Esophagus squamous epithelium (tissue), 5 donors: ENCODE results near the gene TMEM266. TPM values are rescaled to one million over a fixed set of nuclear protein-coding genes. Genes with fewer than 3 reads are reported as not detected.

Source experiments
- DNase-seq: peaks from one replicate; lab custom pipeline; 2025; lab: John Stamatoyannopoulos, UW
- H3K27ac ChIP-seq, 4 donors: fragments of 200-600 bp; sonication (generic); one replicate each; pipeline ENCODE4 v1.5.1; 2016 to 2019; ENCODE audit warnings: mild to moderate bottlenecking in 1 of 4
- H3K27me3 ChIP-seq, 4 donors: fragments of 200-600 bp; sonication (generic); 1 replicate in 3 of 4; 2 replicates in 1 of 4; pipeline versions ENCODE4 v1.5.1 to v1.6.0; 2017 to 2021; ENCODE audit warnings: antibody characterized with exemption in 1 of 4
- H3K36me3 ChIP-seq, 3 donors: fragments of 200-600 bp; sonication (generic); one replicate each; pipeline ENCODE4 v1.5.1; 2016 to 2019
- H3K4me1 ChIP-seq, 3 donors: fragments of 200-600 bp; sonication (generic); one replicate each; pipeline ENCODE4 v1.5.1; 2017 to 2019
- H3K4me3 ChIP-seq, 4 donors: fragments of 200-600 bp; sonication (generic); 1 replicate in 3 of 4; 2 replicates in 1 of 4; pipeline ENCODE4 v1.5.1; 2016 to 2019; ENCODE audit warnings: mild to moderate bottlenecking in 2 of 4, moderate library complexity in 1 of 4
- H3K9me3 ChIP-seq, 3 donors: fragments of 200-600 bp; sonication (generic); one replicate each; pipeline ENCODE4 v1.5.1; 2016 to 2019
- POLR2A ChIP-seq, 4 donors: fragments of 450-650 bp; IDR thresholded peaks; one replicate each; pipeline ENCODE4 v1.6.1; 2017; ENCODE audit warnings: antibody characterized with exemption in 4 of 4, mild to moderate bottlenecking in 4 of 4, moderate library complexity in 3 of 4
- WGBS, 2 donors: methylation state at CpG; one replicate each; pipeline ENCODE4 v1.1.5; 2018; 5-methylcytosine and 5-hydroxymethylcytosine counted together
- intact Hi-C: fragments of 100-400 bp; cut with DNase I; formaldehyde crosslinking; loops from one replicate; pipeline ENCODE4 v1.15.0; 2022
- total RNA-seq, 4 donors: library from RNA; depleted of rRNA; stranded (reverse); fragments of >200 nt; gene quantifications; one replicate each; pipeline ENCODE4 v1.1.0, GENCODE V29; 2016
- TF ChIP-seq, protein P1 (sequence below), 6 experiments: fragments of 450-650 bp in 4 of 6; fragments of 200-600 bp in 2 of 6; sonication (generic) in 2 of 6; IDR thresholded peaks; one replicate each; pipeline ENCODE4 v1.5.1; 2016 to 2019; ENCODE audit warnings: antibody characterized with exemption in 6 of 6, mild to moderate bottlenecking in 4 of 6, moderate library complexity in 4 of 6
- donor health status: DM: yes; HTN: yes; CAD: no.

Gene TMEM266
- total RNA-seq, 4 donors from 2014 or later: 0.19 to 0.79 (median 0.29) TPM; not detected in 1

DNA sequence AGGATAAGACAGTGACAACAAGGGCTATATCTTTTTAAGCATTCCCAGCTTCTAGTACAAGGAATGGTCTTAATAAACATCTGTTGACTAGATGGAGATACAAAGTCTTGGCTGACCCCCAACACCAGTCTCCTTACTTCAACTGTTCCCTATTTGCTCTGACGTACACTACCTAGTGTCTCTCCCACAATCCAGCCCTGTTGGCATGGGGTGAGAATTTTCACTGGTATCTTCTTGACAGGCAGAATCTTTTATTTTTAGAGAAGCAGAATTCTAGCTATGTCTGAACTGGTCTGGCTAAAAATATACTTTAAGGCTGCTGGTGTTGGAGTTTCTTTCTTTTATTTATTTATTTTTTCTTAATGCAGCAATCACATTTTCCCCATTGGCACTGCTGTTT, 169.5 kb downstream of the TMEM266 start:
- Histone ChIP-seq H3K4me1 (peaks cover 0 to 11% (median 2%) of the 10 kb centered on the region in 3 donors), H3K4me3 (no peak overlapping the region), H3K27ac (no peak overlapping the region), H3K9me3 (no peaks in the 10 kb centered on the region), H3K27me3 (no peaks in the 10 kb centered on the region), H3K36me3 (peaks cover 3 to 64% (median 3%) of the 10 kb centered on the region in 3 donors)
- no peak for DNase-seq
- 88 to 91% methylated on average over 1 of the region's 1 CpG for WGBS, 2 donors
- TF ChIP-seq, protein P1, sequence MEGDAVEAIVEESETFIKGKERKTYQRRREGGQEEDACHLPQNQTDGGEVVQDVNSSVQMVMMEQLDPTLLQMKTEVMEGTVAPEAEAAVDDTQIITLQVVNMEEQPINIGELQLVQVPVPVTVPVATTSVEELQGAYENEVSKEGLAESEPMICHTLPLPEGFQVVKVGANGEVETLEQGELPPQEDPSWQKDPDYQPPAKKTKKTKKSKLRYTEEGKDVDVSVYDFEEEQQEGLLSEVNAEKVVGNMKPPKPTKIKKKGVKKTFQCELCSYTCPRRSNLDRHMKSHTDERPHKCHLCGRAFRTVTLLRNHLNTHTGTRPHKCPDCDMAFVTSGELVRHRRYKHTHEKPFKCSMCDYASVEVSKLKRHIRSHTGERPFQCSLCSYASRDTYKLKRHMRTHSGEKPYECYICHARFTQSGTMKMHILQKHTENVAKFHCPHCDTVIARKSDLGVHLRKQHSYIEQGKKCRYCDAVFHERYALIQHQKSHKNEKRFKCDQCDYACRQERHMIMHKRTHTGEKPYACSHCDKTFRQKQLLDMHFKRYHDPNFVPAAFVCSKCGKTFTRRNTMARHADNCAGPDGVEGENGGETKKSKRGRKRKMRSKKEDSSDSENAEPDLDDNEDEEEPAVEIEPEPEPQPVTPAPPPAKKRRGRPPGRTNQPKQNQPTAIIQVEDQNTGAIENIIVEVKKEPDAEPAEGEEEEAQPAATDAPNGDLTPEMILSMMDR (IDR thresholded peaks at IDR 0.05): no peak
- TF ChIP-seq POLR2A (IDR thresholded peaks at IDR 0.05): no peak
- intact Hi-C loops: no loop called here

DNA sequence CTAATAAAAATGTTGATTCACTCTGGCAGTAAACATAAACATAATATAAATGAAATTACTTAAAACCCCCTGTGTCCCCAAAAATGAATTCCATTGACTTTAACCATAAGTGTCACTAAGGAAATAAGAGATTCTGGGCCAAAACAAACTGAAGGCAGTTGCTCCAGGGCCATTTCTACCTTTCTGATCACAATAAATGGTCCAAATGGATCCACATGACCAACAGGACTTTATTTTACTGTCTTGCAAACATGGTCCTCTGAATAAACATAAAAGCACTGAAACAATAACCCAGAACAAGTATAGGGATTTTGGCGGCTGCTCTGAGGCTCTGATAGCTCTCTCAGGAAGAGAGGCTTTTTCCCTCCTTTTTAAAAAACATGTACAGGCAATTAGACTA, 174.1 kb downstream of the TMEM266 start:
- WGBS, 2 donors: 60 to 87% methylated on average over 1 of the region's 1 CpG
- Histone ChIP-seq H3K27me3 (no peaks in the 10 kb centered on the region), H3K36me3 (peaks cover 0 to 20% (median 3%) of the 10 kb centered on the region in 3 donors), H3K4me1 (peaks cover 0 to 20% (median 6%) of the 10 kb centered on the region in 3 donors), H3K27ac (no peak overlapping the region), H3K4me3 (no peak overlapping the region), H3K9me3 (no peaks in the 10 kb centered on the region)
- no peak for DNase-seq
- intact Hi-C loops: no loop called here
- TF ChIP-seq POLR2A (IDR thresholded peaks at IDR 0.05): no peak
- TF ChIP-seq, protein P1 (IDR thresholded peaks at IDR 0.05): no peak

DNA sequence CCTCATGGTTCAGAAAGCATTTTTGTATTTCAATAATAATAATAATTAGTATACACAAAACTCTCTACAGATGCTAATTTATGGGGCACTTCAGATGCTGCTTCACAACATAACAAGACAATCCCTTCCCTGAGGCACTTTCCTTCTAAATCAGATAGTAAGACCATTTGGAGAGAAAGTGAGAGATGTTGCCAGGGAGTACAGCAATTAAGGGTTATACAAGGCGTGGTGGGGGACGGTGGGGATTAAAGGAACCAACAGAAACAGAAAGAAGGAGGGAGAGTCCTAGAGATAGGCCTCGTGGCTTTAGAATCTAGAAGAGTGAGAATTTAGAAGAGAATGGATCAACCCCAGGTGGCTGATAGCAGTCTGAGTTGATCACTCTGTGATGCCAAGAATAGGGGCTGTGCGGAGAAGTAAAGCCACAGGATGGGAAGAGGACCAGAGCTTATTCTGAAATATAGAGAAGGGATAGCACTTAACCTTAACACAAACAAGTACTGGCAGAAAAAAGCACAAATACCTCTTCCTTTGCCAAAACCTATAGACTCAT, 174.6 kb downstream of the TMEM266 start:
- intact Hi-C loops: no loop called here
- 44 to 63% methylated on average over 4 of the region's 4 CpGs for WGBS, 2 donors
- no peak for DNase-seq
- peaks cover 0 to 16% (median 3%) of the 10 kb centered on the region in 3 donors for H3K36me3 ChIP-seq
- H3K4me1 ChIP-seq: peaks cover 0 to 20% (median 6%) of the 10 kb centered on the region in 3 donors
- H3K27ac ChIP-seq: no peak overlapping the region
- no peaks in the 10 kb centered on the region for H3K27me3 ChIP-seq
- no peak overlapping the region for H3K4me3 ChIP-seq
- H3K9me3 ChIP-seq: no peaks in the 10 kb centered on the region
- TF ChIP-seq, protein P1 (IDR thresholded peaks at IDR 0.05): no peak
- no peak for TF ChIP-seq POLR2A (IDR thresholded peaks at IDR 0.05)

DNA sequence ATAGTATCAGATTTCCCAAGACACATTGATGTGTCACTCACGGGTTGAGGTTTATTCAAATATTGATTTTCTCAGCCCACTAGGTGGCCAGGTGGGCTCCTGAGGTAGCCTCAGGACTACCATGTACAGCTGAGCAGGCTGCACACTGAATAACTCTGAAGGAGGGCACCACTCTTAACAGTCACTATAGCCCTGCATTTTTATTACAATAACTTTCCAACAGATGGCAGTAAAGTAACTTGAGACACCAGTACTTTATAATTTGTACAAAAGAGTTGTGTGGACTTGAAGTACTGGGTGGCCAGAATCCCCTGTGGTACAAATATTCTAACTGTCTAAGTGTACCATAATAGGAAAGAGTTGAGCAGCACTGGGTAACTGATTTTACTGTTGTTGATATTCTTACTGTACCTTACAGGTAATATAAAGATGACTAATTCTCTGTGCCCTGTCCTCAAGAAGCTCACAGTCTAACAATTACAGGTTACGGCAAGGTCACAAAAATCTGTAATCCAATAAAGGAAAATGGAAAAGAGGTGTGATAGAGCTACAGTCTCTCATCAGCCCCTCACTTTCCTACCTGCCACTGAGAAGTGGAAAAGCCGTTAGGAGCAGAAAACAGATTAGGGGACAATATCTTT, 175.5 kb downstream of the TMEM266 start:
- H3K27ac ChIP-seq: no peak overlapping the region
- TF ChIP-seq, protein P1 (IDR thresholded peaks at IDR 0.05): peak in 4 of 6 experiments; percentile 21 to 53 (median 40)
- no peak for TF ChIP-seq POLR2A (IDR thresholded peaks at IDR 0.05)
- H3K9me3 ChIP-seq: no peaks in the 10 kb centered on the region
- no peaks in the 10 kb centered on the region for H3K27me3 ChIP-seq
- H3K4me1 ChIP-seq: peaks cover 0 to 20% (median 6%) of the 10 kb centered on the region in 3 donors
- WGBS, 2 donors: 67 to 83% methylated on average over 3 of the region's 3 CpGs
- H3K36me3 ChIP-seq: peaks cover 0 to 10% (median 3%) of the 10 kb centered on the region in 3 donors
- no peak for DNase-seq
- intact Hi-C loops: no loop called here
- no peak overlapping the region for H3K4me3 ChIP-seq

DNA sequence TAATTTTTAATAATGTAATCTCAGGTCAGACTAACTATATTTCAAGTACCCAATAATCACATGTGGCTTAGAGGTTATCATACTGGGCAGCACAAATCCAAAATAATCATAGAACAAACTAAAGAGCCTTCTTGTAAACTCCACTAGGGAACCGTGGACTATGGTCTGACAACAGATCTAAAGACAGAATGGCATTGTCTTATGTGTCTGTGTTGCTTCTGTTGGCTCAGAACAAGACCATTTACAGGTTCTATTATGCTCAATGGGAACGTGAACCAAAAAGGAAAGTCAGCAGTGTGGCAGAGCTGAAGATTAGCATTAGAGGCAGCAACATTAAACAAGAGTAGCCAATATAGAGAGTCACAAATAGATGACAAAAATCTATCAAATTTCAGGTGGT, 176.6 kb downstream of the TMEM266 start:
- no peaks in the 10 kb centered on the region for H3K9me3 ChIP-seq
- no peak overlapping the region for H3K27ac ChIP-seq
- no peak overlapping the region for H3K4me3 ChIP-seq
- WGBS, 2 donors: 65 to 75% methylated on average over 2 of the region's 2 CpGs
- H3K4me1 ChIP-seq: peaks cover 0 to 20% (median 6%) of the 10 kb centered on the region in 3 donors
- intact Hi-C loops: no loop called here
- H3K36me3 ChIP-seq: peaks cover 0 to 9% (median 0%) of the 10 kb centered on the region in 3 donors
- no peaks in the 10 kb centered on the region for H3K27me3 ChIP-seq
- TF ChIP-seq POLR2A (IDR thresholded peaks at IDR 0.05): no peak
- TF ChIP-seq, protein P1 (IDR thresholded peaks at IDR 0.05): no peak
- DNase-seq: no peak
